Mesendoderm (in vitro differentiated cells): Measurements from ENCODE around the gene LTA.

Experiments
- DNase-seq: peaks from one replicate; pipeline ENCODE4 v3.0.0; 2013
- H2AK5ac ChIP-seq: 2 replicates; pipeline ENCODE4 v1.6.1; 2013; ENCODE audit warnings: low read length, inconsistent platforms
- H2BK120ac ChIP-seq: 2 replicates; pipeline ENCODE4 v1.6.1; 2013; ENCODE audit warnings: low read depth, mild to moderate bottlenecking, low read length, moderate library complexity, mixed read lengths
- H2BK15ac ChIP-seq: replicated peaks from 2 replicates; pipeline ENCODE4 v1.6.1; 2013; ENCODE audit warnings: low read depth, mild to moderate bottlenecking, moderate library complexity
- H2BK5ac ChIP-seq: 2 replicates; pipeline ENCODE4 v1.6.1; 2013; ENCODE audit warnings: low read length, inconsistent platforms
- H3K18ac ChIP-seq: 2 replicates; pipeline ENCODE4 v1.6.1; 2013; ENCODE audit warnings: mild to moderate bottlenecking, low read length, mixed read lengths
- H3K23ac ChIP-seq: one replicate; pipeline ENCODE4 v1.6.1; 2013; ENCODE audit warnings: low read length
- H3K27ac ChIP-seq: 2 replicates; pipeline ENCODE4 v1.5.1; 2013; ENCODE audit warnings: low read depth, mild to moderate bottlenecking, inconsistent platforms, low read length, moderate library complexity
- H3K27me3 ChIP-seq: 2 replicates; pipeline ENCODE4 v1.6.1; 2013; ENCODE audit warnings: low read length, control low read depth, mild to moderate bottlenecking, inconsistent platforms; ENCODE audit not compliant: insufficient read depth, poor library complexity
- H3K36me3 ChIP-seq: 2 replicates; pipeline ENCODE4 v1.6.1; 2013; ENCODE audit warnings: low read length, inconsistent platforms; ENCODE audit not compliant: control insufficient read depth, insufficient read depth
- H3K4ac ChIP-seq: one replicate; pipeline ENCODE4 v1.6.1; 2013; ENCODE audit warnings: low read depth, mild to moderate bottlenecking, low read length, moderate library complexity
- H3K4me1 ChIP-seq: 2 replicates; pipeline ENCODE4 v1.6.1; 2013; ENCODE audit warnings: low read depth, low read length, inconsistent platforms; ENCODE audit not compliant: control insufficient read depth
- H3K4me2 ChIP-seq: 2 replicates; pipeline ENCODE4 v1.6.1; 2013; ENCODE audit warnings: low read length
- H3K4me3 ChIP-seq: 2 replicates; pipeline ENCODE4 v1.5.1; 2013; ENCODE audit warnings: mild to moderate bottlenecking, low read length
- H3K56ac ChIP-seq: one replicate; pipeline ENCODE4 v1.6.1; 2013; ENCODE audit warnings: low read length
- H3K79me1 ChIP-seq: 2 replicates; pipeline ENCODE4 v1.6.1; 2013; ENCODE audit warnings: low read length, inconsistent platforms
- H3K79me2 ChIP-seq: 2 replicates; pipeline ENCODE4 v1.6.1; 2013; ENCODE audit warnings: mild to moderate bottlenecking, low read length; ENCODE audit not compliant: control insufficient read depth, insufficient read depth
- H3K9ac ChIP-seq: 2 replicates; pipeline ENCODE4 v1.6.1; 2013; ENCODE audit warnings: low read length, inconsistent platforms
- H4K5ac ChIP-seq: one replicate; pipeline ENCODE4 v1.6.1; 2013; ENCODE audit warnings: low read length
- H4K8ac ChIP-seq: one replicate; pipeline ENCODE4 v1.6.1; 2013; ENCODE audit warnings: low read depth, mild to moderate bottlenecking, control low read depth, low read length, moderate library complexity
- WGBS: extraction: QIAGEN DNeasy Blood & Tissue Kit; methylation state at CpG from one replicate; pipeline ENCODE4 v1.1.7; 2013; ENCODE audit warnings: low lambda C conversion rate, missing lambda C conversion rate; ENCODE audit not compliant: insufficient coverage; ENCODE audit errors: extremely low coverage; 5-methylcytosine and 5-hydroxymethylcytosine counted together

LTA gene

GRCh38 chr6:31545291-31545690 lies 26.8 kb upstream of the LTA start:
- H2BK5ac ChIP-seq, result no peak overlapping the region
- no peak overlapping the region for H3K23ac ChIP-seq
- no peak overlapping the region for H3K4ac ChIP-seq
- no peak overlapping the region for H3K18ac ChIP-seq
- H2BK15ac ChIP-seq, result no peak overlapping the region
- no CpG with 5 or more reads among the region's 7 CpGs for WGBS
- no peak overlapping the region for H2AK5ac ChIP-seq
- peaks cover 15% of the 10 kb centered on the region for H3K79me2 ChIP-seq
- H3K56ac ChIP-seq, result peak overlapping the region; percentile 73
- DNase-seq, result no peak
- no peaks in the 10 kb centered on the region for H3K4me1 ChIP-seq
- H2BK120ac ChIP-seq, result no peak overlapping the region
- H3K27me3 ChIP-seq, result no peaks in the 10 kb centered on the region
- H3K9ac ChIP-seq, result no peak overlapping the region
- no peak overlapping the region for H3K27ac ChIP-seq
- H3K36me3 ChIP-seq, result no peaks in the 10 kb centered on the region
- no peak overlapping the region for H3K4me3 ChIP-seq
- no peak overlapping the region for H3K4me2 ChIP-seq
- peaks cover 7% of the 10 kb centered on the region for H3K79me1 ChIP-seq
- no peak overlapping the region for H4K8ac ChIP-seq
- H4K5ac ChIP-seq, result no peak overlapping the region

GRCh38 chr6:31546339-31546957 lies 25.6 kb upstream of the LTA start, which contains the start of gene ATP6V1G2:
TSS of gene ATP6V1G2 (minus strand) at chr6:31546608. CDS start at chr6:31546559, 49 bp downstream.
- peaks cover 3% of the 10 kb centered on the region for H3K79me2 ChIP-seq
- H2BK15ac ChIP-seq, result no peak within 1 kb of the TSS
- H3K23ac ChIP-seq, result no peak within 1 kb of the TSS
- no CpG with 5 or more reads among the region's 11 CpGs for WGBS
- H3K56ac ChIP-seq, result peak within 1 kb of the TSS; percentile 74
- no peaks in the 10 kb centered on the region for H3K27me3 ChIP-seq
- H3K4me1 ChIP-seq, result no peaks in the 10 kb centered on the region
- no peak within 1 kb of the TSS for H2BK5ac ChIP-seq
- no peak within 1 kb of the TSS for H2AK5ac ChIP-seq
- no peak within 1 kb of the TSS for H3K27ac ChIP-seq
- no peak within 1 kb of the TSS for H4K5ac ChIP-seq
- DNase-seq, result peak; percentile 99
- no peak within 1 kb of the TSS for H2BK120ac ChIP-seq
- peaks cover 7% of the 10 kb centered on the region for H3K79me1 ChIP-seq
- no peak within 1 kb of the TSS for H3K18ac ChIP-seq
- no peak within 1 kb of the TSS for H4K8ac ChIP-seq
- H3K4ac ChIP-seq, result no peak within 1 kb of the TSS
- peak within 1 kb of the TSS; percentile 87 for H3K4me2 ChIP-seq
- no peaks in the 10 kb centered on the region for H3K36me3 ChIP-seq
- H3K9ac ChIP-seq, result peak within 1 kb of the TSS; percentile 66
- H3K4me3 ChIP-seq, result peak within 1 kb of the TSS; percentile 49

GRCh38 chr6:31546958-31547726 lies 24.9 kb upstream of the LTA start, which contains the start of gene NFKBIL1:
TSS of gene NFKBIL1 (plus strand) at chr6:31547608. CDS start at chr6:31547695, 87 bp downstream.
- H2BK120ac ChIP-seq, result no peak within 1 kb of the TSS
- peak; percentile 98 for DNase-seq
- H3K27me3 ChIP-seq, result no peaks in the 10 kb centered on the region
- no peak within 1 kb of the TSS for H3K27ac ChIP-seq
- H3K9ac ChIP-seq, result peak within 1 kb of the TSS; percentile 66
- H3K79me2 ChIP-seq, result no peaks in the 10 kb centered on the region
- peak within 1 kb of the TSS; percentile 49 for H3K4me3 ChIP-seq
- H4K5ac ChIP-seq, result no peak within 1 kb of the TSS
- H3K4me2 ChIP-seq, result peak within 1 kb of the TSS; percentile 87
- no peak within 1 kb of the TSS for H2AK5ac ChIP-seq
- peak within 1 kb of the TSS; percentile 78 for H3K56ac ChIP-seq
- no peak within 1 kb of the TSS for H3K23ac ChIP-seq
- H3K79me1 ChIP-seq, result peaks cover 7% of the 10 kb centered on the region
- no peak within 1 kb of the TSS for H2BK5ac ChIP-seq
- no CpG with 5 or more reads among the region's 25 CpGs for WGBS
- peak within 1 kb of the TSS; percentile 4 for H3K4ac ChIP-seq
- H3K4me1 ChIP-seq, result no peaks in the 10 kb centered on the region
- no peaks in the 10 kb centered on the region for H3K36me3 ChIP-seq
- no peak within 1 kb of the TSS for H2BK15ac ChIP-seq
- H3K18ac ChIP-seq, result no peak within 1 kb of the TSS
- H4K8ac ChIP-seq, result no peak within 1 kb of the TSS

- Histone ChIP-seq H3K4ac (peak overlapping the region; percentile 4), H3K9ac (peak overlapping the region; percentile 30), H3K27ac (no peak overlapping the region), H2AK5ac (no peak overlapping the region), H3K36me3 (no peaks in the 10 kb centered on the region), H2BK120ac (no peak overlapping the region), H4K5ac (no peak overlapping the region), H3K27me3 (no peaks in the 10 kb centered on the region), H3K79me1 (peaks cover 7% of the 10 kb centered on the region), H3K23ac (no peak overlapping the region), H2BK15ac (no peak overlapping the region), H3K56ac (peak overlapping the region; percentile 78), H4K8ac (no peak overlapping the region), H3K4me3 (no peak overlapping the region), H3K18ac (no peak overlapping the region), H3K79me2 (no peaks in the 10 kb centered on the region), H2BK5ac (no peak overlapping the region), H3K4me2 (no peak overlapping the region), H3K4me1 (no peaks in the 10 kb centered on the region)
- no peak for DNase-seq
- 100% methylated on average over 1 of the region's 24 CpGs for WGBS
Observed at GRCh38 chr6:31547727-31548543, 24.2 kb upstream of the LTA start.

- H3K27ac ChIP-seq, result no peak overlapping the region
- no peak overlapping the region for H2BK15ac ChIP-seq
- no peaks in the 10 kb centered on the region for H3K4me1 ChIP-seq
- no peak overlapping the region for H3K9ac ChIP-seq
- no peak for DNase-seq
- H3K36me3 ChIP-seq, result no peaks in the 10 kb centered on the region
- H3K18ac ChIP-seq, result no peak overlapping the region
- H3K4me2 ChIP-seq, result no peak overlapping the region
- no CpG with 5 or more reads among the region's 2 CpGs for WGBS
- H2BK120ac ChIP-seq, result no peak overlapping the region
- no peaks in the 10 kb centered on the region for H3K79me2 ChIP-seq
- no peak overlapping the region for H4K8ac ChIP-seq
- no peak overlapping the region for H3K4me3 ChIP-seq
- H3K56ac ChIP-seq, result no peak overlapping the region
- no peak overlapping the region for H2BK5ac ChIP-seq
- H3K79me1 ChIP-seq, result peaks cover 7% of the 10 kb centered on the region
- H4K5ac ChIP-seq, result no peak overlapping the region
- no peak overlapping the region for H2AK5ac ChIP-seq
- no peaks in the 10 kb centered on the region for H3K27me3 ChIP-seq
- no peak overlapping the region for H3K4ac ChIP-seq
- H3K23ac ChIP-seq, result no peak overlapping the region
Observed at GRCh38 chr6:31548544-31548873, 23.6 kb upstream of the LTA start.
